ENCODE results near the gene NCOA5.

Gene NCOA5

GRCh38 chr20:46088409-46089166 is 1.2 kb downstream of the NCOA5 start:
- no peak for DNase-seq

- DNase-seq: peak; percentile 21 to 44
These were observed 2.6 kb downstream of the NCOA5 start for GRCh38 chr20:46087161-46087560.

GRCh38 chr20:46085179-46085851 is 4.4 kb downstream of the NCOA5 start:
- DNase-seq: no peak

- DNase-seq: no peak
These were observed 5.0 kb downstream of the NCOA5 start for GRCh38 chr20:46084805-46085178.

- no peak for DNase-seq
These were observed 6.2 kb downstream of the NCOA5 start for GRCh38 chr20:46083531-46084061.

- DNase-seq: no peak
These were observed 6.7 kb downstream of the NCOA5 start for GRCh38 chr20:46083101-46083500.

GRCh38 chr20:46081074-46081473 is 8.7 kb downstream of the NCOA5 start:
- no peak for DNase-seq

- no peak for DNase-seq
These were observed 10.8 kb downstream of the NCOA5 start for GRCh38 chr20:46078954-46079353.

- no peak for DNase-seq
These were observed 12.0 kb downstream of the NCOA5 start for GRCh38 chr20:46077642-46078305.

- DNase-seq: no peak
These were observed 13.0 kb downstream of the NCOA5 start for GRCh38 chr20:46076806-46077205.

- no peak for DNase-seq
These were observed 15.8 kb downstream of the NCOA5 start for GRCh38 chr20:46074006-46074405.

- DNase-seq: no peak
These were observed 16.3 kb downstream of the NCOA5 start for GRCh38 chr20:46073443-46073842.

- DNase-seq: no peak
These were observed 16.7 kb downstream of the NCOA5 start for GRCh38 chr20:46073024-46073423.

GRCh38 chr20:46071573-46071972 is 18.2 kb downstream of the NCOA5 start:
- no peak for DNase-seq

- no peak for DNase-seq
These were observed 19.4 kb downstream of the NCOA5 start for GRCh38 chr20:46070215-46070900.

GRCh38 chr20:46065691-46066090 is 24.1 kb downstream of the NCOA5 start:
- no peak for DNase-seq

- DNase-seq: no peak
These were observed 24.8 kb downstream of the NCOA5 start for GRCh38 chr20:46065006-46065405.

GRCh38 chr20:46063652-46064054 is 26.1 kb downstream of the NCOA5 start:
- no peak for DNase-seq

GRCh38 chr20:46063151-46063550 is 26.6 kb downstream of the NCOA5 start:
- no peak for DNase-seq

GRCh38 chr20:46062621-46063020 is 27.1 kb downstream of the NCOA5 start:
- no peak for DNase-seq

- DNase-seq: no peak
These were observed 27.6 kb downstream of the NCOA5 start for GRCh38 chr20:46062151-46062550.

- no peak for DNase-seq
These were observed 28.8 kb downstream of the NCOA5 start for GRCh38 chr20:46060975-46061374.

GRCh38 chr20:46060301-46060881 is 29.4 kb downstream of the NCOA5 start:
- peak; percentile 33 to 50 for DNase-seq

Measured in AML-193 (cell line).